ENCODE data around the gene KRTAP5-4.
A peak's percentile ranks its signal among the peaks of the same experiment; 100 is the strongest.
"Not testable (repeated sequence)": the region's sequence is repeated elsewhere in the genome, so short reads cannot be mapped to it uniquely, and the experiment has no call there.

Gene KRTAP5-4

GRCh38 chr11:1636291-1636950 is 14.5 kb upstream of the KRTAP5-4 start:
- DNase-seq: no peak

GRCh38 chr11:1633864-1634263 is 11.9 kb upstream of the KRTAP5-4 start:
- DNase-seq: no peak

- DNase-seq: no peak
Measured at GRCh38 chr11:1632053-1632714, 10.2 kb upstream of the KRTAP5-4 start.

GRCh38 chr11:1631066-1631568 is 9.2 kb upstream of the KRTAP5-4 start:
- DNase-seq: no peak

- DNase-seq: no peak
Measured at GRCh38 chr11:1630271-1630670, 8.3 kb upstream of the KRTAP5-4 start.

GRCh38 chr11:1629326-1630185 is 7.6 kb upstream of the KRTAP5-4 start, which contains the start of gene KRTAP5-5:
Gene KRTAP5-5, plus strand, starts transcription at chr11:1629775. Its CDS starts 66 bp downstream, at chr11:1629841.
- DNase-seq: no peak

GRCh38 chr11:1628506-1629325 is 6.8 kb upstream of the KRTAP5-4 start:
- peak in 1 of 2 experiments; percentile 78 for DNase-seq

- DNase-seq: no peak
Measured at GRCh38 chr11:1625541-1625940, 3.6 kb upstream of the KRTAP5-4 start.

- no peak for DNase-seq
Measured at GRCh38 chr11:1624621-1625020, 2.7 kb upstream of the KRTAP5-4 start.

- DNase-seq: no peak
Measured at GRCh38 chr11:1623716-1624115, 1.8 kb upstream of the KRTAP5-4 start.

GRCh38 chr11:1619449-1619848 is 2.5 kb downstream of the KRTAP5-4 start:
- DNase-seq: no peak

- DNase-seq: no peak
Measured at GRCh38 chr11:1618231-1618630, 3.7 kb downstream of the KRTAP5-4 start.

- no peak for DNase-seq
Measured at GRCh38 chr11:1608363-1608762, 13.6 kb downstream of the KRTAP5-4 start, which contains the start of gene KRTAP5-3. Gene KRTAP5-3, minus strand, starts transcription at chr11:1608463. Its CDS starts 78 bp downstream, at chr11:1608385.

- not testable (repeated sequence) for DNase-seq
Measured at GRCh38 chr11:1607901-1608300, 14.0 kb downstream of the KRTAP5-4 start.

GRCh38 chr11:1607156-1607845 is 14.6 kb downstream of the KRTAP5-4 start:
- not testable (repeated sequence) for DNase-seq

GRCh38 chr11:1605923-1606322 is 16.0 kb downstream of the KRTAP5-4 start:
- DNase-seq: not testable (repeated sequence)

- no peak for DNase-seq
Measured at GRCh38 chr11:1604711-1605110, 17.2 kb downstream of the KRTAP5-4 start.

- no peak for DNase-seq
Measured at GRCh38 chr11:1604181-1604580, 17.8 kb downstream of the KRTAP5-4 start.

GRCh38 chr11:1603629-1604028 is 18.3 kb downstream of the KRTAP5-4 start:
- DNase-seq: no peak

- peak; percentile 86 to 92 for DNase-seq
Measured at GRCh38 chr11:1601663-1602062, 20.3 kb downstream of the KRTAP5-4 start.

- DNase-seq: no peak
Measured at GRCh38 chr11:1600626-1601025, 21.3 kb downstream of the KRTAP5-4 start.

- no peak for DNase-seq
Measured at GRCh38 chr11:1598816-1599215, 23.1 kb downstream of the KRTAP5-4 start.

Data from NCI-H526 (cell line).